Nephron (organoid): Measurements from ENCODE around the gene GPR4.
"Not testable (repeated sequence)": the region's sequence is repeated elsewhere in the genome, so short reads cannot be mapped to it uniquely, and the experiment has no call there.

Experiments used
- H3K27ac Mint-ChIP-seq, 3 experiments: 2 replicates each; pipeline ENCODE4 v1.8.0; 2020; ENCODE audit warnings: mixed read lengths in 3 of 3, mild to moderate bottlenecking in 2 of 3, moderate library complexity in 1 of 3
- H3K27me3 Mint-ChIP-seq: 2 replicates; pipeline ENCODE4 v1.8.0; 2021; ENCODE audit warnings: low read depth, mild to moderate bottlenecking, moderate library complexity, mixed read lengths
- H3K36me3 Mint-ChIP-seq: 2 replicates; pipeline ENCODE4 v1.8.0; 2020; ENCODE audit warnings: low read depth, mixed read lengths
- H3K4me1 Mint-ChIP-seq: 2 replicates; pipeline ENCODE4 v1.8.0; 2020; ENCODE audit warnings: mixed read lengths
- H3K4me3 Mint-ChIP-seq, 3 experiments: 2 replicates each; pipeline ENCODE4 v1.8.0; 2020; ENCODE audit warnings: mild to moderate bottlenecking in 3 of 3, mixed read lengths in 3 of 3, moderate library complexity in 2 of 3
- H3K9me3 Mint-ChIP-seq: 2 replicates; pipeline ENCODE4 v1.8.0; 2020; ENCODE audit warnings: mixed read lengths
- TF ChIP-seq, protein P1 (sequence below), 3 experiments: fragments of 200-600 bp; sonication (generic); IDR thresholded peaks; one replicate each; pipeline ENCODE4 v1.5.0; 2021; ENCODE audit warnings: antibody characterized with exemption in 3 of 3; ENCODE audit not compliant: unreplicated experiment in 3 of 3

The GPR4 gene

DNA sequence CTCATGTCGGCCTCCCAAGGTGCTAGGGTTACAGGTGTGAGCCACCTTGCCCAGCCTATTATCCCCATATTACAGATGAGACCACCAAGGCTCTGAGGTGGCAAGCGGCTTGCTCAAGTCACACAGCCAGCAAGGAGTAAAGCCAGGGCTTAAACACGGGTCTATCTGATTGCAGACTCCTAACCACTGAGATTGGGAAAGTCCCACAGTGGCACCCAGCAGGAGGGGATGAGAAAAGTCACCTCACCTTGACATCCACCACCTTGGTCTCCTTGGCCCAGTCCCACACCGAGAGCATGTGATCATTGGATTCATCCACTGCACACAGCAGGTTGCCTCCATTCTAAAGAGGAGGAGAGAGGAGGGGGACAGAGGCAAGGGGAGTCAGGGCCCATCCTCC, 27.7 kb upstream of the GPR4 start:
- H3K27ac Mint-ChIP-seq, result no peak overlapping the region

DNA sequence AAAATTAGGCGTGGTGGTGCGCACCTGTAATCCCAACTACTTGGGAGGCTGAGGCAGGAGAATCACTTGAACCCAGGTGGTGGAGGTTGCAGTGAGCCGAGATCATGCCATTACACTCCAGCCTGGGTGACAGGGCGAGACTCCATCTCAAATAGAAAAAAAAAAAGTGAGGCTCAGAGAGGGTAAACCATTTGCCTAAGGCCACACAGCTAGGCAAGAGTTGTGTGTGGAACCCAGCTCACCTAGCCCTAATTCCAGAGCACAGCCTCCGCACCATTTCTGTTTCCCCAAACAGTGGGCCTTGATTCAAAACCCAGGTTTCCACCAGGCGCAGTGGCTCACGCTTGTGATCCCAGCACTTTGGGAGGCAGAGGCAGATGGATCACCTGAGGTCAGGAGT, 26.2 kb upstream of the GPR4 start:
- not testable (repeated sequence) for H3K4me1 Mint-ChIP-seq

More for the DNA sequence above, 27.7 kb upstream of the GPR4 start:
- Mint-ChIP-seq H3K9me3 (no peaks in the 10 kb centered on the region), H3K27me3 (no peaks in the 10 kb centered on the region), H3K4me1 (no peaks in the 10 kb centered on the region), H3K4me3 (no peak overlapping the region), H3K36me3 (peaks cover 8% of the 10 kb centered on the region)
- TF ChIP-seq, protein P1, sequence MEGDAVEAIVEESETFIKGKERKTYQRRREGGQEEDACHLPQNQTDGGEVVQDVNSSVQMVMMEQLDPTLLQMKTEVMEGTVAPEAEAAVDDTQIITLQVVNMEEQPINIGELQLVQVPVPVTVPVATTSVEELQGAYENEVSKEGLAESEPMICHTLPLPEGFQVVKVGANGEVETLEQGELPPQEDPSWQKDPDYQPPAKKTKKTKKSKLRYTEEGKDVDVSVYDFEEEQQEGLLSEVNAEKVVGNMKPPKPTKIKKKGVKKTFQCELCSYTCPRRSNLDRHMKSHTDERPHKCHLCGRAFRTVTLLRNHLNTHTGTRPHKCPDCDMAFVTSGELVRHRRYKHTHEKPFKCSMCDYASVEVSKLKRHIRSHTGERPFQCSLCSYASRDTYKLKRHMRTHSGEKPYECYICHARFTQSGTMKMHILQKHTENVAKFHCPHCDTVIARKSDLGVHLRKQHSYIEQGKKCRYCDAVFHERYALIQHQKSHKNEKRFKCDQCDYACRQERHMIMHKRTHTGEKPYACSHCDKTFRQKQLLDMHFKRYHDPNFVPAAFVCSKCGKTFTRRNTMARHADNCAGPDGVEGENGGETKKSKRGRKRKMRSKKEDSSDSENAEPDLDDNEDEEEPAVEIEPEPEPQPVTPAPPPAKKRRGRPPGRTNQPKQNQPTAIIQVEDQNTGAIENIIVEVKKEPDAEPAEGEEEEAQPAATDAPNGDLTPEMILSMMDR (IDR thresholded peaks at IDR 0.05; ENCODE audit: unreplicated experiment in 3 of 3), result no peak

DNA sequence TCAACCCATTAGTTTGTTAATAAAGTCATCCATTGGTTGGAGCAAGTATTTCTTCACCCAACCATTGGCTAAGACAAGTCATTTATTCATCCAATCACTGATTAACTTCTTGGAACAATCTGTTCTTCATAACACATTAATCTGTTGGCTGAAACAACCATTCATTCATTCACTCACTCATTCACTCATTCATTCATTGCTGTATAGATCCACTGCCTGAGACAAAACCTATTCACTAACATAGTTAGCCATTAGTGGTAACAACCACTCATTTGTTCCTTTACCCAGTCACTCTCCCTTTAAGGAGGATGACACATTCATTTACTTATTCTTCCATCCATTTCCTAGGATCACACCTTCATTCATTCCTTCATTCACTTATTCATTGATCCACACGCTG, 22.0 kb upstream of the GPR4 start:
- H3K27me3 Mint-ChIP-seq, result no peaks in the 10 kb centered on the region
- H3K4me1 Mint-ChIP-seq, result no peaks in the 10 kb centered on the region
- TF ChIP-seq, protein P1 (IDR thresholded peaks at IDR 0.05; ENCODE audit: unreplicated experiment in 3 of 3), result no peak
- H3K9me3 Mint-ChIP-seq, result no peaks in the 10 kb centered on the region
- no peak overlapping the region for H3K27ac Mint-ChIP-seq
- H3K4me3 Mint-ChIP-seq, result no peak overlapping the region
- H3K36me3 Mint-ChIP-seq, result peaks cover 29% of the 10 kb centered on the region

More for the DNA sequence above, 26.2 kb upstream of the GPR4 start:
- H3K4me3 Mint-ChIP-seq, H3K27me3 Mint-ChIP-seq, H3K27ac Mint-ChIP-seq, H3K9me3 Mint-ChIP-seq: not testable (repeated sequence)
- H3K36me3 Mint-ChIP-seq, result peaks cover 15% of the 10 kb centered on the region

DNA sequence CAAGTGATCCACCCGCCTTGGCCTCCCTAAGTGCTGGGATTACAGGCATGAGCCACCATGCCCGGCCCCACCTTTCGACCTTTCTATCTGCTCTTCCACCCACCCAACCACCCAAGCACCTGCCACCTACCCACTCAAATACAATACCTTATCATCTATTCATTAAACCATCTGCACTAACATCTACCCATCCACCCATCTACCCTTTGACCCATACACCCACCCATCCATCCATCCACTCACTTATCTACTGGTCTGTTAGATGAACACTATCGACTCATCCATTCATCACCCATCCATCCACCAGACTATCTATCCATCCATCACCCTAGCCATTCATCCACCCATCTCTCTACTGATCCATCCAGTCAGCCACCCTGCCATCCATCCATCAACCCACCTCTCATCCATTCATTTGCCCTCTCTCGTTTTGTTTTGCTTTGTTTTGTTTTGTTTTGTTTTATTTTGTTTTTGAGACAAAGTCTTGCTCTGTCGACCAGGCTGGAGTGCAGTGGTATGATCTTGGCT, 20.0 kb upstream of the GPR4 start:
- Mint-ChIP-seq H3K27ac (no peak overlapping the region), H3K4me1 (no peaks in the 10 kb centered on the region), H3K36me3 (peaks cover 29% of the 10 kb centered on the region), H3K27me3 (no peaks in the 10 kb centered on the region), H3K4me3 (no peak overlapping the region), H3K9me3 (no peaks in the 10 kb centered on the region)
- TF ChIP-seq, protein P1 (IDR thresholded peaks at IDR 0.05; ENCODE audit: unreplicated experiment in 3 of 3), result no peak

DNA sequence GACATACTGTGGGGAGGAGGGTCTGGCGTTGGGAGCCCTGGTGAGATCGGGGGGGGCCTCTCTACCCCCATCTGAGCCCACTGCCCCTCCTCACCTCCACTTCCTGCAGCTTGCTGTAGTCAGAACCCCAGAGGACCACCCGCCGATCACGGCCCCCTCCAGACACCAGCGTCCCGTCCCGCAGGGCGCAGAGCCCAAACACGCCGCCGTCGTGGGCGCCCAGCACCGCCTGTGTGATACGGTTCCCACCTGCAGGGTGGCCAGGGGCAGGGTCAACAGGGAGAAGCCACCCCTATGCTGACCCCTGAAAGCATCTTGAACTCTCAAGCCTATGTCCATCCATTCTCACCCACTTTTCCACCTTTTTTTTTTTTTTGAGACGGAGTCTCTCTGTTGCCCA, 19.4 kb upstream of the GPR4 start:
- TF ChIP-seq, protein P1 (IDR thresholded peaks at IDR 0.05; ENCODE audit: unreplicated experiment in 3 of 3), result no peak
- Mint-ChIP-seq H3K27ac (no peak overlapping the region), H3K4me3 (no peak overlapping the region), H3K9me3 (no peaks in the 10 kb centered on the region), H3K36me3 (peaks cover 29% of the 10 kb centered on the region), H3K4me1 (no peaks in the 10 kb centered on the region), H3K27me3 (no peaks in the 10 kb centered on the region)

DNA sequence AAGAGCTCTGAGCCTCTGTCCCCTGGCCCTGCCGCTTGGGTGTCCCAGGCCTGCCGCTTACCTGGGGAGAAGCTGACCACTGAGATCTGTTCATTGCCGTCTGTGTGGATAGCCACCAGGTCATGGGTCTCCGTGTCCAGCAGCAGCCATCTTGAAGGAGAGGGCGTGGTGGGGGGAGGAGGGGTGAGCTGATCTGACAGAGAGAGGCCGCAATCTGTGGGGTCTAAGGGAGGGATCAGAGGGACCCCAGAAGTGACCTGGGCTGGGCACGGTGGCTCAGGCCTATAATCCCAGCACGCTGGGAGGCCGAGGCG, 14.6 kb upstream of the GPR4 start:
- Mint-ChIP-seq H3K36me3 (peaks cover 24% of the 10 kb centered on the region), H3K9me3 (no peaks in the 10 kb centered on the region), H3K27me3 (no peaks in the 10 kb centered on the region), H3K4me3 (peak overlapping the region; percentile 70 to 89 (median 70)), H3K4me1 (no peaks in the 10 kb centered on the region), H3K27ac (no peak overlapping the region)
- TF ChIP-seq, protein P1 (IDR thresholded peaks at IDR 0.05; ENCODE audit: unreplicated experiment in 3 of 3), result no peak
